ENCODE measurements around the gene LRP1B.

DNA sequence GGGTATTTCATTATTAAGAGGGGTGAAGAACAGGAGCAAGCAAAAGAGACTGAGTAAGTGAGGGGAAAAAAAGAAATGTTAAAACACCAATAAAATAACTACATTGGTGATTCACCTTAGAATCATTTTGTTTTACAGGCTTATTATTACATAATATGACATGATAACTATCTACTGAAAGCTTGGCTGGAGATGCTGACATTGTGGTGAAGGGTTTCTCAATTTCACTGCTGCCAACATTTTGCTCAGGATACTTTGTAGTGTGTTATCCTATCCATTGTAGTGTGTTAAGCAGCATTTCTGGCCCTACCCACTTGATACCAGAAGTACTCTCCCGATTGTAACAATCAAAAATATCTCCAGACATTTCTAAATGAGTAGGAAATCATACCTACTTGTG is 1786.0 kb downstream of the LRP1B start:
- TF ChIP-seq, protein P1, sequence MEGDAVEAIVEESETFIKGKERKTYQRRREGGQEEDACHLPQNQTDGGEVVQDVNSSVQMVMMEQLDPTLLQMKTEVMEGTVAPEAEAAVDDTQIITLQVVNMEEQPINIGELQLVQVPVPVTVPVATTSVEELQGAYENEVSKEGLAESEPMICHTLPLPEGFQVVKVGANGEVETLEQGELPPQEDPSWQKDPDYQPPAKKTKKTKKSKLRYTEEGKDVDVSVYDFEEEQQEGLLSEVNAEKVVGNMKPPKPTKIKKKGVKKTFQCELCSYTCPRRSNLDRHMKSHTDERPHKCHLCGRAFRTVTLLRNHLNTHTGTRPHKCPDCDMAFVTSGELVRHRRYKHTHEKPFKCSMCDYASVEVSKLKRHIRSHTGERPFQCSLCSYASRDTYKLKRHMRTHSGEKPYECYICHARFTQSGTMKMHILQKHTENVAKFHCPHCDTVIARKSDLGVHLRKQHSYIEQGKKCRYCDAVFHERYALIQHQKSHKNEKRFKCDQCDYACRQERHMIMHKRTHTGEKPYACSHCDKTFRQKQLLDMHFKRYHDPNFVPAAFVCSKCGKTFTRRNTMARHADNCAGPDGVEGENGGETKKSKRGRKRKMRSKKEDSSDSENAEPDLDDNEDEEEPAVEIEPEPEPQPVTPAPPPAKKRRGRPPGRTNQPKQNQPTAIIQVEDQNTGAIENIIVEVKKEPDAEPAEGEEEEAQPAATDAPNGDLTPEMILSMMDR (IDR thresholded peaks at IDR 0.05; ENCODE audit: poor library complexity, severe bottlenecking), result no peak
- no peak for TF ChIP-seq EP300 (conservative IDR thresholded peaks at IDR 0.05; ENCODE audit: poor library complexity, severe bottlenecking)
- no peak for TF ChIP-seq POLR2AphosphoS5 (IDR thresholded peaks at IDR 0.05)
- no peak for TF ChIP-seq RAD21 (conservative IDR thresholded peaks at IDR 0.05)
- TF ChIP-seq REST (IDR thresholded peaks at IDR 0.05; ENCODE audit: borderline replicate concordance), result no peak
- TF ChIP-seq SMC3 (conservative IDR thresholded peaks at IDR 0.05; ENCODE audit: poor library complexity), result no peak

Measured in neural cell (in vitro differentiated cells).